ENCODE results near the gene YTHDF1. TPM values are rescaled to one million over a fixed set of nuclear protein-coding genes. Genes with fewer than 3 reads are reported as not detected.

YTHDF1 gene
- total and polyA plus RNA-seq, 2 of the 8 experiments (the other 6 are each of a cell fraction or from before 2014, with no cell fraction given) = 32.8 to 66.0 TPM

DNA sequence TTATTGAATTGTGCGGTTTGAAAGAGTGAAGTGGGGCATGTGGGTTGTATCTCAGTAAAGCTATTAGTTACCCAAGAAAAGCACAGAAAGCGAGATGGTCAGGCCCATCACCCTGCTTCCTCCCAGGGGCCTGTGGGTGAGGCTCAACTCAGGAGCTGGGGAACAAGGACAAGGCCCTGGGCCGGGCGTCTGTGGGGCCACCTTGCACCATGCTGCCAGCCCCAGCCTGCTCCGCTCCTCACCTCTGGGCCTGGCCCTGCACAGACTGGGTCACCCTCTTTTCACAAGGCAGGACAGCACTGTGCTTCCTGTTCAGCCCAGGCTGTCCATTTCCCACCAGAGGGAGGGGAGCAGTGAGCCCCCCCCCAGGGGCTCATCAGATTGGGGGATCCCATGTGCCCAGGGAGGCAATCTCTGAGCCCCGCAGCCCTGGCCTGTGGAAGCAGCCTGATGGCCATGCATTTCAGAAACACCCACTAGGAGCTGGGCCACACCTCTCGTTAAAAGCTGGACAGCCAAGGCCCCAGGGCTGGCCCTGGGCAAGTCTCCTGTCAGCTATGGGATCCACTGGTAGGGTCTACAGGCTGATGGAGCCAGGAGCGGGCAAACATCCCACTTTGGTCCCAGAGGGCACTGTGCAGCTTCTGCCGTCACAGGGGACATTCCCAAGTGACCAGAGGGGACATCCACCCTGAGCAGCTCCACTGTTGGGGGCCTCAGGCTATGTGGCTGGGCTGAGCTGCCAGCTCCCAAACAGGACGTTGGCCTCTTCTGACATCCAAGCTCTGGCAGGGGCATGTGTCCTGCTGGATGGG is 55.9 kb downstream of the YTHDF1 start:
- Histone ChIP-seq H3K9ac (replicated peaks in 1 of 4; ENCODE audit: extremely low read depth in 1 of 4, low read depth in 3 of 4, low read length in 3 of 4) (no peak overlapping the region), H3K23me2 (ENCODE audit: low read depth, low read length) (peaks cover 7% of the 10 kb centered on the region; the same call in 1 of the 2 replicates), H2BK15ac (ENCODE audit: low read length) (no peak overlapping the region), H3K18ac (ENCODE audit: extremely low read depth, low read length) (no peak overlapping the region), H3K23ac (ENCODE audit: insufficient read length) (no peak overlapping the region), H3K79me2 (ENCODE audit: control insufficient read depth in 1 of 2, insufficient read depth in 2 of 2, low read length in 2 of 2) (no peaks in the 10 kb centered on the region), H3K14ac (ENCODE audit: insufficient read length) (no peak overlapping the region), H4K91ac (replicated peaks; ENCODE audit: insufficient read length, low read length) (no peak overlapping the region), H2BK120ac (replicated peaks; ENCODE audit: low read depth, low read length) (no peak overlapping the region), H3K9me3 (ENCODE audit: insufficient read depth in 2 of 2, low read depth in 1 of 2, low read length in 1 of 2) (no peaks in the 10 kb centered on the region), H4K20me1 (replicated peaks in 1 of 2; ENCODE audit: control insufficient read depth in 1 of 2, insufficient read depth in 2 of 2, low read length in 2 of 2) (no peaks in the 10 kb centered on the region), H3K4ac (replicated peaks; ENCODE audit: insufficient read length, low read depth, low read length) (no peak overlapping the region), H3K4me2 (ENCODE audit: insufficient read depth in 1 of 2, low read depth in 2 of 2, low read length in 2 of 2) (no peak overlapping the region), H4K8ac (ENCODE audit: extremely low read depth, insufficient read depth, low read length) (no peak overlapping the region; the same call in 1 of the 2 replicates), H3K79me1 (ENCODE audit: low read depth, low read length) (no peaks in the 10 kb centered on the region), H3K56ac (replicated peaks; ENCODE audit: insufficient read length, low read depth, low read length) (no peak overlapping the region), H3K36me3 (ENCODE audit: control insufficient read depth in 2 of 4, insufficient read depth in 4 of 4, low read length in 3 of 4) (no peaks in the 10 kb centered on the region), H2BK5ac (ENCODE audit: low read depth, low read length) (no peak overlapping the region), H2AFZ (ENCODE audit: low read length) (no peak overlapping the region), H3K4me1 (replicated peaks in 1 of 4; ENCODE audit: control insufficient read depth in 3 of 4, insufficient read depth in 4 of 4, low read length in 3 of 4) (peaks cover 0 to 3% (median 1%) of the 10 kb centered on the region in 4 experiments; a peak in 2 of 7 replicates), H2AK5ac (ENCODE audit: low read depth, low read length) (no peak overlapping the region), H3K27me3 (replicated peaks in 1 of 4; ENCODE audit: control insufficient read depth in 3 of 4, extremely low read depth in 1 of 4, insufficient read depth in 3 of 4, low read length in 3 of 4) (no peaks in the 10 kb centered on the region; a peak in 1 of 7 replicates), H3K4me3 (ENCODE audit: extremely low read depth in 1 of 4, insufficient read depth in 2 of 4, low read depth in 3 of 4, low read length in 4 of 4) (no peak overlapping the region), H4K5ac (ENCODE audit: insufficient read length, low read depth, low read length) (no peak overlapping the region), H2BK12ac (ENCODE audit: low read depth, low read length) (no peak overlapping the region), H3K27ac (ENCODE audit: low read depth, low read length) (no peak overlapping the region), H2BK20ac (ENCODE audit: low read length) (no peak overlapping the region)
- 88 to 100% methylated on average over 1 to 10 of the region's 10 CpGs for WGBS, 2 experiments (ENCODE audit: extremely low coverage in 1 of 2, insufficient coverage in 1 of 2, insufficient read length in 1 of 2, insufficient replicate concordance in 2 of 2, low coverage in 1 of 2, low lambda C conversion rate in 2 of 2, missing lambda C conversion rate in 1 of 2)
- TF ChIP-seq SIRT6 (IDR thresholded peaks at IDR 0.05; ENCODE audit: low read length) (no peak), SAP30 (IDR thresholded peaks at IDR 0.05; ENCODE audit: insufficient read depth, insufficient replicate concordance, low read length) (no peak), SUZ12 (IDR thresholded peaks at IDR 0.05; ENCODE audit: low read length) (no peak), JUN (IDR thresholded peaks at IDR 0.05; ENCODE audit: low read depth, low read length) (no peak), TAF7 (optimal IDR thresholded peaks at IDR 0.05; ENCODE audit: borderline replicate concordance, low read depth, low read length) (no peak)
- ChIA-PET POLR2A (ENCODE audit: partially characterized antibody) (interaction anchor here (0.6 to 1.0 kb wide), 2 partner anchors 56 to 61 kb away, joined by 3 read pairs; no protein-coding TSS in a partner anchor), CTCF (ENCODE audit: partially characterized antibody) (interaction anchor here (1.4 kb wide), 1 partner anchor 9 kb away, joined by 3 read pairs; no protein-coding TSS in a partner anchor)
- FAIRE-seq (no peak), DNase-seq (ENCODE audit: low read depth in 1 of 2, low spot score in 2 of 2) (no peak)

All from H1 (cell line).